DOHH2 (cell line): Measurements from ENCODE around the gene CDK14.

Experiments used
- CTCF ChIP-seq: fragments of 200-600 bp; sonication (generic); IDR thresholded peaks from one replicate; pipeline ENCODE4 v1.5.1; 2014; ENCODE audit warnings: antibody characterized with exemption, mild to moderate bottlenecking, low read depth, low read length; ENCODE audit not compliant: poor library complexity, severe bottlenecking
- EZH2phosphoT487 ChIP-seq: fragments of 200-600 bp; sonication (generic); IDR thresholded peaks from 2 replicates; pipeline ENCODE4 v1.6.1; 2017; ENCODE audit warnings: borderline replicate concordance, mild to moderate bottlenecking, antibody characterized with exemption, low read length, moderate library complexity, mixed read lengths

DNA sequence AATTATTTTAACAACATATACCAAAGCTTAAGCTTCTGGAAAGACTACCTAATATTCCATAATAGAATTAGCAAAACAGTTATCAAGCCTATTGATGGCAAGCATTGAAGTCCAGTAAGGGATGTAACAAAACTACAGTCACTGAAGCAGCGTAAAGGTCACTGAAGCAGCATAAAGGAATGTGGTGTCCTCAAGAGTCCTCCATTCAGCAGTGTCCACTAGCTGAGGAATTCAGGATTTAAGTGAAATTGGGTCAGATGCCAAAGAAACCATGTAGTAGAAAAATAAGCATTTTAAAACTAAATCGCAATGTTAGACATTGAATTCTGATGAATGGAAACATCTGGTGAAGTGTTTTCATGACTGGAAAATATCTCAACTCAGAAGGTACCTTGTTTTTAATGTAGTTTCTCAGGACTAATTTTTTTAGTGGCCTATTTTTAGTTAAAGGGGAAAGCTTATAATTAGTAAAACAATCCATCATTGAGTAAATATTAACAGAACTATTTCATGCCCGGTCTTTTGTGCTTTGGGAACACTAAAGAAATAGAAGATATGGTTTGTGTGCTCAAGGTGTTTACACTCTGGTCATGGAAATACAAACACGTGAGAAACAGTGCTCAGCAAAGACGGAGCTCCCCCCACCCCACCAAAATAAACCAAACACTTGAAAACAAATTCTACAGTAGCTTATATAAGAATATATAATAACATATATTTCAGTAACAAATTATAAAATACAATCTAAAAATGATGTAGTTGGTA lies 121.4 kb downstream of the CDK14 start:
- TF ChIP-seq CTCF (no peak), EZH2phosphoT487 (no peak)
